CD4-positive, alpha-beta T cell (primary cell): ENCODE measurements around the gene RNF144B. TPM values are rescaled to one million over a fixed set of nuclear protein-coding genes. Genes with fewer than 3 reads are reported as not detected.

Source experiments
- ATAC-seq: fragments of 200-7000 bp; cut with Tn5 transposase; one replicate; pipeline ENCODE4 v1.10.0; 2022; ENCODE audit warnings: mild to moderate bottlenecking; ENCODE audit not compliant: poor library complexity
- CTCF ChIA-PET: fragments of 350-600 bp; sonication (Branson Sonifier 250); formaldehyde crosslinking; loops from one replicate; lab custom pipeline; 2021; ENCODE audit warnings: antibody characterized with exemption, inconsistent platforms; lab: Charles Lee
- POLR2A ChIA-PET: fragments of 350-600 bp; sonication (Branson Sonifier 250); formaldehyde crosslinking; loops from one replicate; lab custom pipeline; 2021; ENCODE audit warnings: antibody characterized with exemption, inconsistent platforms; lab: Charles Lee
- DNase-seq, 14 experiments: peaks; one replicate each; pipeline ENCODE4 v3.0.0-alpha.2; 2013 to 2020; ENCODE audit warnings: mixed read lengths in 2 of 14
- H3K27ac ChIP-seq, 2 donors: one replicate each; pipeline versions ENCODE4 v1.5.1 to v1.7.0; 2013; ENCODE audit warnings: low read length in 2 of 2, low read depth in 1 of 2, mild to moderate bottlenecking in 1 of 2
- H3K27me3 ChIP-seq, 2 experiments: 1 replicate in 1 of 2; 2 replicates in 1 of 2; pipeline versions ENCODE4 v1.6.1 to v1.7.0; 2013; ENCODE audit warnings: low read length in 2 of 2, control low read depth in 1 of 2, mild to moderate bottlenecking in 1 of 2, moderate library complexity in 1 of 2; ENCODE audit not compliant: insufficient read depth in 2 of 2, control insufficient read depth in 1 of 2
- H3K36me3 ChIP-seq: one replicate; pipeline ENCODE4 v1.6.1; 2013; ENCODE audit warnings: low read length, control low read depth; ENCODE audit not compliant: insufficient read depth
- H3K4me1 ChIP-seq: one replicate; pipeline ENCODE4 v1.6.1; 2013; ENCODE audit warnings: low read length, control low read depth; ENCODE audit not compliant: insufficient read depth
- H3K4me3 ChIP-seq: one replicate; pipeline ENCODE4 v1.5.1; 2013; ENCODE audit warnings: mild to moderate bottlenecking, low read length, moderate library complexity
- H3K9me3 ChIP-seq, 2 experiments: 1 replicate in 1 of 2; 2 replicates in 1 of 2; pipeline versions ENCODE4 v1.6.1 to v1.7.0; 2013; ENCODE audit warnings: low read length in 2 of 2, mild to moderate bottlenecking in 2 of 2, control low read depth in 1 of 2, moderate library complexity in 1 of 2; ENCODE audit not compliant: control insufficient read depth in 1 of 2, insufficient read depth in 1 of 2
- H3K27ac Mint-ChIP-seq: one replicate; pipeline ENCODE4 v1.8.0; 2020; ENCODE audit warnings: mixed read lengths
- H3K27me3 Mint-ChIP-seq: one replicate; pipeline ENCODE4 v1.8.0; 2021; ENCODE audit warnings: mixed read lengths
- H3K36me3 Mint-ChIP-seq: one replicate; pipeline ENCODE4 v1.8.0; 2021; ENCODE audit warnings: low read depth, mixed read lengths
- H3K4me1 Mint-ChIP-seq: one replicate; pipeline ENCODE4 v1.8.0; 2021; ENCODE audit warnings: low read depth, mixed read lengths
- H3K4me3 Mint-ChIP-seq: one replicate; pipeline ENCODE4 v1.8.0; 2020; ENCODE audit warnings: mild to moderate bottlenecking, mixed read lengths
- H3K9me3 Mint-ChIP-seq: one replicate; pipeline ENCODE4 v1.8.0; 2020; ENCODE audit warnings: mixed read lengths
- CTCF ChIP-seq: fragments of 200-600 bp; IDR thresholded peaks from one replicate; pipeline ENCODE4 v1.8.0; 2022; ENCODE audit warnings: antibody characterized with exemption, mild to moderate bottlenecking
- intact Hi-C, 2 experiments: fragments of 100-400 bp; cut with DNase I in 1 of 2; cut with micrococcal nuclease in 1 of 2; formaldehyde crosslinking; loops; one replicate each; pipeline versions ENCODE4 v1.15.1 to v1.9.0; 2023 to 2025; cut with DNase I, micrococcal nuclease
- total RNA-seq, 174 experiments: library from RNA in 2 of 174; stranded (reverse) in 2 of 174; gene quantifications; one replicate each; pipeline ENCODE4 v1.2.3 and lab custom pipeline; 2021 to 2026

The RNF144B gene
- total RNA-seq, 2 experiments from 2014 or later, result 2.3 to 3.5 TPM

GRCh38 chr6:18495236-18495635, 108.1 kb downstream of the RNF144B start:
- H3K9me3 ChIP-seq, result no peaks in the 10 kb centered on the region
- DNase-seq (no peak), ATAC-seq (no peak)
- no peaks in the 10 kb centered on the region for H3K36me3 ChIP-seq
- intact Hi-C loops, result no loop called here
- H3K27ac ChIP-seq, result no peak overlapping the region
- no peak overlapping the region for H3K27ac Mint-ChIP-seq
- no peaks in the 10 kb centered on the region for H3K9me3 Mint-ChIP-seq
- H3K4me1 ChIP-seq, result no peaks in the 10 kb centered on the region
- H3K27me3 Mint-ChIP-seq, result peaks cover 6% of the 10 kb centered on the region
- no peaks in the 10 kb centered on the region for H3K27me3 ChIP-seq
- ChIA-PET POLR2A (no interaction called here), CTCF (no interaction called here)
- H3K4me1 Mint-ChIP-seq, result no peaks in the 10 kb centered on the region
- no peaks in the 10 kb centered on the region for H3K36me3 Mint-ChIP-seq
- no peak overlapping the region for H3K4me3 ChIP-seq
- TF ChIP-seq CTCF, result no peak
- H3K4me3 Mint-ChIP-seq, result no peak overlapping the region

GRCh38 chr6:18496462-18496861, 109.3 kb downstream of the RNF144B start:
- ChIA-PET POLR2A (no interaction called here), CTCF (no interaction called here)
- Histone ChIP-seq H3K9me3 (no peaks in the 10 kb centered on the region), H3K27ac (no peak overlapping the region), H3K4me1 (no peaks in the 10 kb centered on the region), H3K27me3 (no peaks in the 10 kb centered on the region), H3K4me3 (no peak overlapping the region), H3K36me3 (no peaks in the 10 kb centered on the region)
- Mint-ChIP-seq H3K36me3 (no peaks in the 10 kb centered on the region), H3K4me3 (no peak overlapping the region), H3K9me3 (no peaks in the 10 kb centered on the region), H3K4me1 (no peaks in the 10 kb centered on the region), H3K27ac (no peak overlapping the region), H3K27me3 (no peaks in the 10 kb centered on the region)
- no peak for DNase-seq
- ATAC-seq, result no peak
- no peak for TF ChIP-seq CTCF
- intact Hi-C loops, result no loop called here

GRCh38 chr6:18497006-18497405, 109.9 kb downstream of the RNF144B start:
- Mint-ChIP-seq H3K9me3 (no peaks in the 10 kb centered on the region), H3K36me3 (no peaks in the 10 kb centered on the region), H3K4me1 (no peaks in the 10 kb centered on the region), H3K4me3 (no peak overlapping the region), H3K27me3 (no peaks in the 10 kb centered on the region), H3K27ac (no peak overlapping the region)
- POLR2A ChIA-PET, result no interaction called here
- Histone ChIP-seq H3K27me3 (no peaks in the 10 kb centered on the region), H3K4me1 (no peaks in the 10 kb centered on the region), H3K27ac (no peak overlapping the region), H3K9me3 (no peaks in the 10 kb centered on the region), H3K4me3 (no peak overlapping the region), H3K36me3 (no peaks in the 10 kb centered on the region)
- DNase-seq (no peak), ATAC-seq (no peak)
- CTCF ChIA-PET, result no interaction called here
- intact Hi-C loops, result no loop called here
- no peak for TF ChIP-seq CTCF
